Nephron (organoid): Measurements from ENCODE around the gene SERF2.
A peak's percentile ranks its signal among the peaks of the same experiment; 100 is the strongest.

Experiments
- H3K27ac Mint-ChIP-seq, 3 experiments: 2 replicates each; pipeline ENCODE4 v1.8.0; 2020; ENCODE audit warnings: mixed read lengths in 3 of 3, mild to moderate bottlenecking in 2 of 3, moderate library complexity in 1 of 3
- H3K27me3 Mint-ChIP-seq: 2 replicates; pipeline ENCODE4 v1.8.0; 2021; ENCODE audit warnings: low read depth, mild to moderate bottlenecking, moderate library complexity, mixed read lengths
- H3K36me3 Mint-ChIP-seq: 2 replicates; pipeline ENCODE4 v1.8.0; 2020; ENCODE audit warnings: low read depth, mixed read lengths
- H3K4me1 Mint-ChIP-seq: 2 replicates; pipeline ENCODE4 v1.8.0; 2020; ENCODE audit warnings: mixed read lengths
- H3K4me3 Mint-ChIP-seq, 3 experiments: 2 replicates each; pipeline ENCODE4 v1.8.0; 2020; ENCODE audit warnings: mild to moderate bottlenecking in 3 of 3, mixed read lengths in 3 of 3, moderate library complexity in 2 of 3
- H3K9me3 Mint-ChIP-seq: 2 replicates; pipeline ENCODE4 v1.8.0; 2020; ENCODE audit warnings: mixed read lengths
- CTCF ChIP-seq, 3 experiments: fragments of 200-600 bp; sonication (generic); IDR thresholded peaks; one replicate each; pipeline ENCODE4 v1.5.0; 2021; ENCODE audit warnings: antibody characterized with exemption in 3 of 3; ENCODE audit not compliant: unreplicated experiment in 3 of 3

Gene SERF2

GRCh38 chr15:43775411-43775965, 16.6 kb upstream of the SERF2 start:
- Mint-ChIP-seq H3K4me3 (peak overlapping the region; percentile 85 to 90 (median 89)), H3K9me3 (peaks cover 3% of the 10 kb centered on the region), H3K27ac (peak overlapping the region in 1 of 3 experiments; percentile 11), H3K36me3 (peaks cover 24% of the 10 kb centered on the region), H3K27me3 (peaks cover 5% of the 10 kb centered on the region), H3K4me1 (peaks cover 4% of the 10 kb centered on the region)
- TF ChIP-seq CTCF (IDR thresholded peaks at IDR 0.05; ENCODE audit: unreplicated experiment in 3 of 3): peak; percentile 20 to 30 (median 25)

DNA sequence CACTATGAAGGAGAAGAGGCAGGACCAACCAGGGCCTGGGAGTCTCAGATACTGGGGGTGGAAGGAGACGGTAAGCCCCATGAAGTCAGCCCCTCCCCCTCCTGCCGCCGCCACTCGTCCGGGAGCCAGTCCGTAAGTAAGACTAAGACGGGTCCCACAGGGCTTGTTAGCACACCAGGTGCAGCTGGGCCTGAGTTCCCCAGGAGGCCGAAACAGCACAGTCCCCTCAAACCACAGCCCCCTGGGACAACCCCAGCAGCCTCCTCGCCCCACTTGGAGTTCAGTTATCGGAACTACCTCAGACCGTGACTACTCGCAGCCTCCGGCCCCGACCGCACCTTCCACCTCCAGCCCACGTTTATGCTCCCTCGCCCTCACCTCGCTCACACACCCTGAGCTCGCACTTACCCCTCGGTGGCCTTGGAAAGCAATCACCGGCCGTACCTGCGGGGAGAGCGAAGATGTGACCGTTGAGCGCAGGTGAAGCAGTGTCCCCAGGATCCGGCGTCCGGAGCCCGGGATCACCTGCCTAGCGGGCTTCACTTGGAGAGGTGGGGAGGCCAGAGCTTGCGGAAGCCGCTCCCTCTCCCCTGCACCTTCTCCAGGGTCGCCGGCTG, 15.9 kb upstream of the SERF2 start:
- peaks cover 4% of the 10 kb centered on the region for H3K4me1 Mint-ChIP-seq
- H3K4me3 Mint-ChIP-seq: peak overlapping the region; percentile 85 to 90 (median 89)
- no peak for TF ChIP-seq CTCF (IDR thresholded peaks at IDR 0.05; ENCODE audit: unreplicated experiment in 3 of 3)
- H3K36me3 Mint-ChIP-seq: peaks cover 17% of the 10 kb centered on the region
- peaks cover 3% of the 10 kb centered on the region for H3K9me3 Mint-ChIP-seq
- peaks cover 5% of the 10 kb centered on the region for H3K27me3 Mint-ChIP-seq
- H3K27ac Mint-ChIP-seq: no peak overlapping the region

DNA sequence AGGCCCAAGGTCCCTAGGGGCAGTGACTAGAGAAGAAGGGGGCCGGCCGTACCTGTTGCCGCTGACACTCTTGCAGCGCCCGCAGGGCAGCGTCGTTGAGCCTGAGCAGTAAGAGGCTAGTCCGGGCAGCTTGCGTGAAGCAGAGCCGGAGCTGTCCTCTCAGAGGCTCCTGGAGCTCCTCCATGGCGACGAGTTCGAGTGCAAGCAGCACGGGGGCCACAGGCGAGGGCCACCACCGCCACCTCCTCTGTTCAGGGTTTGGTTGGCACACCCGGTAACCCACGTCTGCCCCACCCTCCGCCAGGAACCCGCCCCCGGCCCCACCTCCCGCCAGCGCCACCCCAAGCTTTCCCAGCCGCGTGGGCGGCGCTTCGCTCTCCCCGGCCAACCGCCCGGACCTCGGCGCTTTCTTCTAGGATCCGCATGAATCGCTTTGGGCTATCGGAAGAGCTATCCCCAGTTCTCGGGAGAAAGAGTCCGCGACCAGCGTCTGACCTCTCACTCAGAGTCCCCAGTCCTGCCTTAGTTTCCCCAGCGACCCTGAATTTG, 15.3 kb upstream of the SERF2 start, which contains the start of gene ELL3:
Gene ELL3 (minus strand): TSS at position 249 of the 549 bp plus-strand sequence. CDS start 65 bp downstream, at position 184.
- peaks cover 13% of the 10 kb centered on the region for H3K36me3 Mint-ChIP-seq
- peaks cover 4% of the 10 kb centered on the region for H3K4me1 Mint-ChIP-seq
- peak within 1 kb of the TSS; percentile 85 to 90 (median 89) for H3K4me3 Mint-ChIP-seq
- peaks cover 3% of the 10 kb centered on the region for H3K9me3 Mint-ChIP-seq
- peaks cover 5% of the 10 kb centered on the region for H3K27me3 Mint-ChIP-seq
- peak within 1 kb of the TSS in 2 of 3 experiments; percentile 29 to 51 for H3K27ac Mint-ChIP-seq
- TF ChIP-seq CTCF (IDR thresholded peaks at IDR 0.05; ENCODE audit: unreplicated experiment in 3 of 3): no peak

DNA sequence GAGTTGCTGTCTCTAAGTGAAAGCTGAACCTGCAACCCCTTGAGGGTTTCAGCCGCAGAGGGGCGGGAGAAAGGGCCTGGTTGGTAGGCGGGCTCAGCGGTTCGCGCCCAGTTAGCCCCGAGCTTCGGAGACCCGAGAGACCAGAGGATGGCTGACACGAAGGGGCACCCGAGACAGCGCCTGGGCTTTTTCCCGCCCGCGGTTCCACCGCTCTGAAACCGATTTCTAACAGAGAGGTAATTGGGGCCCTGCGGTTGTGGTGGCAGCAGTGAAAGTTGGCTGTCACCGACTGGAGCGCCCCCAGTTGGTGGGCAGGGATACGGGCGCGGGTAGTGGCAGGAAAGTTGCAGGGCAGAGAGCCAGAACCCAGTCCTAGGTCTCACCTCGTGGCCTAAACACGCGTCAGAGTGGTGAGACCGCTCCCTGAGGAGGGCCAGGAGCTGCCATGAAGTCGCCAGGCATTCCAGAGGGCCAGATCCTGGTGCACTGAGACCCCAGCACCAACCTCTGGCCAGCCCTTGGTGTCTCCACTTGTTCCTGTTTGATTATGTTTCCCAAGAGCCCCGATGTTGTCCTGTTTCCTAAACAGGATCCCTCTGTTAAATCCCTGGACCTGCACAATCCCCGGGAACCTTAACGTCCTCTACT, 14.7 kb upstream of the SERF2 start:
- peak overlapping the region; percentile 85 to 90 (median 89) for H3K4me3 Mint-ChIP-seq
- peaks cover 5% of the 10 kb centered on the region for H3K27me3 Mint-ChIP-seq
- peaks cover 7% of the 10 kb centered on the region for H3K36me3 Mint-ChIP-seq
- H3K27ac Mint-ChIP-seq: peak overlapping the region in 2 of 3 experiments; percentile 29 to 51
- peaks cover 4% of the 10 kb centered on the region for H3K4me1 Mint-ChIP-seq
- H3K9me3 Mint-ChIP-seq: peaks cover 3% of the 10 kb centered on the region
- TF ChIP-seq CTCF (IDR thresholded peaks at IDR 0.05; ENCODE audit: unreplicated experiment in 3 of 3): peak; percentile 45 to 54 (median 48)

GRCh38 chr15:43779016-43779415, 13.1 kb upstream of the SERF2 start:
- Mint-ChIP-seq H3K4me3 (peak overlapping the region in 2 of 3 experiments; percentile 6 to 42), H3K27me3 (peaks cover 7% of the 10 kb centered on the region), H3K36me3 (no peaks in the 10 kb centered on the region), H3K4me1 (peaks cover 4% of the 10 kb centered on the region), H3K27ac (no peak overlapping the region), H3K9me3 (peaks cover 3% of the 10 kb centered on the region)
- TF ChIP-seq CTCF (IDR thresholded peaks at IDR 0.05; ENCODE audit: unreplicated experiment in 3 of 3): no peak
